Spleen (tissue), 11 donors: Measurements from ENCODE around the gene ABCC2. TPM values are rescaled to one million over a fixed set of nuclear protein-coding genes. Genes with fewer than 3 reads are reported as not detected.

Source experiments
- DNase-seq: peaks from one replicate; pipeline ENCODE4 v3.0.0-alpha.2; 2020
- H3K27ac ChIP-seq, 8 donors: fragments of 200-600 bp; sonication (generic) in 7 of 8; 1 replicate in 4 of 8; 2 replicates in 4 of 8; pipeline versions ENCODE4 v1.5.0 to v1.8.0; 2016 to 2021; ENCODE audit warnings: inconsistent platforms in 4 of 8, mild to moderate bottlenecking in 4 of 8, moderate library complexity in 1 of 8
- H3K27me3 ChIP-seq, 7 donors: fragments of 200-600 bp; sonication (generic) in 6 of 7; replicated peaks in 1 of 7; 1 replicate in 4 of 7; 2 replicates in 3 of 7; pipeline versions ENCODE4 v1.5.0 to v1.8.0; 2016 to 2021; ENCODE audit warnings: inconsistent platforms in 3 of 7, mild to moderate bottlenecking in 1 of 7
- H3K36me3 ChIP-seq, 6 donors: fragments of 200-600 bp; sonication (generic) in 5 of 6; 1 replicate in 4 of 6; 2 replicates in 2 of 6; pipeline versions ENCODE4 v1.5.0 to v1.8.0; 2016 to 2021; ENCODE audit warnings: inconsistent platforms in 2 of 6
- H3K4me1 ChIP-seq, 6 donors: fragments of 200-600 bp; sonication (generic) in 5 of 6; 1 replicate in 3 of 6; 2 replicates in 3 of 6; pipeline versions ENCODE4 v1.5.0 to v1.8.0; 2016 to 2021; ENCODE audit warnings: inconsistent platforms in 3 of 6
- H3K4me3 ChIP-seq, 8 donors: fragments of 200-600 bp; sonication (generic) in 7 of 8; 1 replicate in 4 of 8; 2 replicates in 4 of 8; pipeline versions ENCODE4 v1.5.0 to v1.8.0; 2016 to 2021; ENCODE audit warnings: inconsistent platforms in 4 of 8, mild to moderate bottlenecking in 4 of 8, moderate library complexity in 2 of 8
- H3K9me3 ChIP-seq, 8 donors: fragments of 200-600 bp; sonication (generic) in 7 of 8; 1 replicate in 4 of 8; 2 replicates in 4 of 8; pipeline versions ENCODE4 v1.5.0 to v1.8.0; 2016 to 2021; ENCODE audit warnings: inconsistent platforms in 4 of 8
- POLR2A ChIP-seq, 3 donors: fragments of 450-650 bp; IDR thresholded peaks; one replicate each; pipeline ENCODE4 v1.5.1; 2017; ENCODE audit warnings: antibody characterized with exemption in 3 of 3, mild to moderate bottlenecking in 1 of 3
- POLR2AphosphoS5 ChIP-seq, 3 donors: sonication (generic); formaldehyde crosslinking; IDR thresholded peaks; one replicate each; pipeline ENCODE4 v1.5.1; 2017; ENCODE audit warnings: antibody characterized with exemption in 3 of 3
- WGBS, 5 donors: extraction: QIAGEN DNeasy Blood & Tissue Kit in 3 of 5; methylation state at CpG; one replicate each; pipeline versions ENCODE4 v1.1.5 to v1.1.7; 2013 to 2018; 5-methylcytosine and 5-hydroxymethylcytosine counted together
- intact Hi-C: fragments of 100-400 bp; cut with DNase I; formaldehyde crosslinking; loops from one replicate; pipeline ENCODE4 v1.15.0; 2023; ENCODE audit warnings: low total_unique reads
- polyA plus RNA-seq, 3 donors: library from polyadenylated mRNA; stranded (reverse); fragments of 200-250 nt; gene quantifications; one replicate each; pipeline ENCODE4 v1.2.1, GENCODE V29; 2013
- total RNA-seq, 7 donors: library from RNA; depleted of rRNA in 3 of 7; stranded (reverse); fragments of >200 nt in 3 of 7; fragmentation: NEBNext Ultra II Directional in 4 of 7; extraction: Animal tissue kit (Norgen Biotek cat#: 25700) in 4 of 7; gene quantifications; one replicate each; pipeline versions ENCODE4 v1.1.0 to v1.2.1, GENCODE V29; 2016 to 2021
- TF ChIP-seq, protein P1 (sequence below), 11 experiments: fragments of 200-600 bp in 7 of 11; fragments of 450-650 bp in 4 of 11; sonication (generic) in 4 of 11; IDR thresholded peaks in 8 of 11; conservative IDR thresholded peaks in 3 of 11; 1 replicate in 7 of 11; 2 replicates in 4 of 11; pipeline versions ENCODE4 v1.4.0 to v1.8.0; 2016 to 2021; ENCODE audit warnings: antibody characterized with exemption in 11 of 11, inconsistent platforms in 4 of 11, mild to moderate bottlenecking in 1 of 11
- donor health status: healthy with polysubstance abuse.
- donor health status: DM: no; HTN: no; CAD: no; lungs with moderate emphysema.
- donor health status: DM: no; HTN: no; CAD: no.
- donor health status: Bipolar disorder and iron deficiency.
- donor health status: healthy.
- donor health status: DM: no; HTN: no; CAD: no.
- donor health status: DM: yes; HTN: yes; CAD: no.

ABCC2 gene
- total and polyA plus RNA-seq, 10 donors = 1.0 to 4.9 (median 2.7) TPM

DNA sequence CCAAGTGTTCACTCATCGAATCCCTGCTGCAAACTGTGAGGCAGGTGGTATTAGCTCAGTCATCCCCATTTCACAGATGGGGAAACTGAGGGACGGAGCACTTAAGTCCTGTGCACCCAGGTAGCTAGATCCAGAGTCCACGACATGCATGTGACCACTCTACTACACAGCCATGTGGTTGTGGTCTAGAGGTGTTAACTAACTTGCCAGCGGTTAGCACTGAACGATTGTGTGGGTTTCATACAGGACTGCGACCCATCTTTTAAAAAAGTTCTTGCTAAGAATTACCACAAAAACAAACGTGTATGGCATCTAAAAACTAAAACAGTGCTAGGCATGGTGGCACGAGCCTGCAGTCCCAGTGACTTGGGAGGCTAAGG is 16.1 kb upstream of the ABCC2 start:
- H3K36me3 ChIP-seq = peaks cover 0 to 6% (median 3%) of the 10 kb centered on the region in 6 donors
- H3K9me3 ChIP-seq = peaks cover 0 to 6% (median 0%) of the 10 kb centered on the region in 8 donors
- no peaks in the 10 kb centered on the region for H3K27me3 ChIP-seq
- intact Hi-C loops = no loop called here
- H3K4me1 ChIP-seq = no peaks in the 10 kb centered on the region
- no peak for DNase-seq
- TF ChIP-seq, protein P1, sequence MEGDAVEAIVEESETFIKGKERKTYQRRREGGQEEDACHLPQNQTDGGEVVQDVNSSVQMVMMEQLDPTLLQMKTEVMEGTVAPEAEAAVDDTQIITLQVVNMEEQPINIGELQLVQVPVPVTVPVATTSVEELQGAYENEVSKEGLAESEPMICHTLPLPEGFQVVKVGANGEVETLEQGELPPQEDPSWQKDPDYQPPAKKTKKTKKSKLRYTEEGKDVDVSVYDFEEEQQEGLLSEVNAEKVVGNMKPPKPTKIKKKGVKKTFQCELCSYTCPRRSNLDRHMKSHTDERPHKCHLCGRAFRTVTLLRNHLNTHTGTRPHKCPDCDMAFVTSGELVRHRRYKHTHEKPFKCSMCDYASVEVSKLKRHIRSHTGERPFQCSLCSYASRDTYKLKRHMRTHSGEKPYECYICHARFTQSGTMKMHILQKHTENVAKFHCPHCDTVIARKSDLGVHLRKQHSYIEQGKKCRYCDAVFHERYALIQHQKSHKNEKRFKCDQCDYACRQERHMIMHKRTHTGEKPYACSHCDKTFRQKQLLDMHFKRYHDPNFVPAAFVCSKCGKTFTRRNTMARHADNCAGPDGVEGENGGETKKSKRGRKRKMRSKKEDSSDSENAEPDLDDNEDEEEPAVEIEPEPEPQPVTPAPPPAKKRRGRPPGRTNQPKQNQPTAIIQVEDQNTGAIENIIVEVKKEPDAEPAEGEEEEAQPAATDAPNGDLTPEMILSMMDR (IDR thresholded peaks at IDR 0.05 in 8 of 11, conservative IDR thresholded peaks at IDR 0.05 in 3 of 11) = no peak
- no peak for TF ChIP-seq POLR2A (IDR thresholded peaks at IDR 0.05)
- TF ChIP-seq POLR2AphosphoS5 (IDR thresholded peaks at IDR 0.05) = no peak
- 58 to 68% (median 65%) methylated on average over 8 of the region's 8 CpGs for WGBS, 5 donors
- no peak overlapping the region for H3K4me3 ChIP-seq
- H3K27ac ChIP-seq = no peak overlapping the region

DNA sequence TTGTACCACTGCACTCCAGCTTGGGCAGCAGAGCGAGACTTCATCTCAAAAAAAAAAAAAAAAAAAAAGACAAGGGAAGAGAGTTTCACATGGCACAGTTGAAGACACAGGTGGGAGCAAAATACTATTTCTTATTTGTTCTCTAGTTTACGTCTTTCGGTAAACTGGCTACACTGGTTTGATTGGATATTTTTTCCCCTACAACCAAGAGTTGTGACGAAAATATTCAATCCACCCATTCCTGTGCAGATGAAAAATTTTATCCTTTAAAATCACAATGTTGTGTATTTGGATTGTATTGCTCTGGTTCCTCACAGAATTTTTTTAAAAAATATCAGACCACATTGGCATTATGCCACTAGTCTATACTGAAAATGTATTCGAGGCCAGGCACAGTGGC is 14.5 kb upstream of the ABCC2 start:
- Histone ChIP-seq H3K36me3 (no peaks in the 10 kb centered on the region), H3K27ac (no peak overlapping the region), H3K9me3 (peaks cover 0 to 6% (median 0%) of the 10 kb centered on the region in 8 donors), H3K27me3 (no peaks in the 10 kb centered on the region), H3K4me3 (no peak overlapping the region), H3K4me1 (no peaks in the 10 kb centered on the region)
- WGBS, 5 donors = 70 to 74% (median 72%) methylated on average over 5 of the region's 5 CpGs
- TF ChIP-seq POLR2AphosphoS5 (IDR thresholded peaks at IDR 0.05) (no peak), POLR2A (IDR thresholded peaks at IDR 0.05) (no peak)
- TF ChIP-seq, protein P1 (IDR thresholded peaks at IDR 0.05 in 8 of 11, conservative IDR thresholded peaks at IDR 0.05 in 3 of 11) = no peak
- intact Hi-C loops = no loop called here
- no peak for DNase-seq

DNA sequence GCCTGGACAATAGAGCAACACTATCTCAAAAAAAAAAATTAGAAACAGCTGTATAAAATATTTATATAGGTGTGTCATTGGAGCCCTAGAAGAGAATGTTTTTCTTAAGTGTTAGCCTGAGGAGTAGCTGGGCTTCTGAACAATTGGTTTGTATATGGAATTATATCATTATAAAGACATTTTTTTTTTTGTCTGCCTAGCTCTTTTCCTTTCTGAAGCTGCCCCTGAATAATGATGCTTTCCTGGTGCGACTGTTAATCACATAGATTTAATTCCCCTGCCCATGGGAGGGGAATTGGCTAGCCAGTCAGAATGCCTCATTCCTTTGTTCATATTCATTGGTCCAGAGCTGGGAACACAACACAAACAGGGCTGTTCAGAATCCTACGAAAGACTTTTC is 13.9 kb upstream of the ABCC2 start:
- Histone ChIP-seq H3K9me3 (no peaks in the 10 kb centered on the region), H3K36me3 (no peaks in the 10 kb centered on the region), H3K27ac (no peak overlapping the region), H3K4me1 (no peaks in the 10 kb centered on the region), H3K4me3 (no peak overlapping the region), H3K27me3 (no peaks in the 10 kb centered on the region)
- intact Hi-C loops = no loop called here
- WGBS, 5 donors = 80 to 89% (median 86%) methylated on average over 2 of the region's 2 CpGs
- TF ChIP-seq POLR2A (IDR thresholded peaks at IDR 0.05) (no peak), POLR2AphosphoS5 (IDR thresholded peaks at IDR 0.05) (no peak)
- TF ChIP-seq, protein P1 (IDR thresholded peaks at IDR 0.05 in 8 of 11, conservative IDR thresholded peaks at IDR 0.05 in 3 of 11) = no peak
- DNase-seq = no peak

DNA sequence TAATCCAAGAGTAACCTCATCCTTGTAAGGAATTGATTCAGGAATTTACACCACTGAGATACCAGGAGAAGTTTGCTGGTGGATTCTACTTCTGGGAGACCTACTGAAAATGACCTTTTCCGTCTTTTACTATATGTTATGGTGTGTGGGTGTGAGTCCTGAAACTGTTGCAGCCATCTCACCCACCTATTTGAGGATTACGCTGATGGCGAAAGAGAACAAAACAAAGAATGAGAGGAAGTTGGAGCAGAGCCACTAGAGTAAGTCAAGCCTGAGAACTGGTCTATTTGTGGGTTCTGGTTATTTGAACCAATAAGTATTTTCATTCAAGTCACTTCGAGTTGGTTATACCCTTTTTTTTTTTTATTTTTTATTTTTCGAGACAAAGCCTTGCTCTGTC is 12.7 kb upstream of the ABCC2 start:
- intact Hi-C loops = no loop called here
- H3K27ac ChIP-seq = no peak overlapping the region
- no peak overlapping the region for H3K4me3 ChIP-seq
- H3K9me3 ChIP-seq = no peaks in the 10 kb centered on the region
- TF ChIP-seq, protein P1 (IDR thresholded peaks at IDR 0.05 in 8 of 11, conservative IDR thresholded peaks at IDR 0.05 in 3 of 11) = no peak
- no peak for TF ChIP-seq POLR2A (IDR thresholded peaks at IDR 0.05)
- TF ChIP-seq POLR2AphosphoS5 (IDR thresholded peaks at IDR 0.05) = no peak
- no peak for DNase-seq
- 79 to 87% (median 82%) methylated on average over 5 of the region's 5 CpGs for WGBS, 5 donors
- H3K27me3 ChIP-seq = no peaks in the 10 kb centered on the region
- no peaks in the 10 kb centered on the region for H3K36me3 ChIP-seq
- H3K4me1 ChIP-seq = no peaks in the 10 kb centered on the region
